Measurements from ENCODE around the gene AKR1C4. TPM values are rescaled to one million over a fixed set of nuclear protein-coding genes. Genes with fewer than 3 reads are reported as not detected.

AKR1C4 gene
- total RNA-seq, 2 donors from 2014 or later: not detected

- TF ChIP-seq CTCF (IDR thresholded peaks at IDR 0.05): no peak
- no peak for TF ChIP-seq POLR2A (IDR thresholded peaks at IDR 0.05)
- TF ChIP-seq POLR2AphosphoS5 (IDR thresholded peaks at IDR 0.05): no peak
- Histone ChIP-seq H3K36me3 (no peaks in the 10 kb centered on the region), H3K27me3 (replicated peaks; ENCODE audit: insufficient read depth) (no peaks in the 10 kb centered on the region), H3K27ac (no peak overlapping the region), H3K4me1 (replicated peaks) (no peaks in the 10 kb centered on the region), H3K9me3 (no peaks in the 10 kb centered on the region), H3K4me3 (no peak overlapping the region)
- DNase-seq (ENCODE audit: low spot score): no peak
- 61% methylated on average over 3 of the region's 3 CpGs for WGBS
- intact Hi-C loops (cut with DNase I): no loop called here
Observed at GRCh38 chr10:5260828-5261227, 64.2 kb downstream of the AKR1C4 start.

GRCh38 chr10:5265139-5265538 lies 68.5 kb downstream of the AKR1C4 start:
- no peaks in the 10 kb centered on the region for H3K4me1 ChIP-seq (replicated peaks)
- WGBS: 59% methylated on average over 1 of the region's 1 CpG
- TF ChIP-seq POLR2A (IDR thresholded peaks at IDR 0.05) (no peak), POLR2AphosphoS5 (IDR thresholded peaks at IDR 0.05) (no peak), CTCF (IDR thresholded peaks at IDR 0.05) (no peak)
- intact Hi-C loops (cut with DNase I): no loop called here
- no peaks in the 10 kb centered on the region for H3K27me3 ChIP-seq (replicated peaks; ENCODE audit: insufficient read depth)
- no peaks in the 10 kb centered on the region for H3K36me3 ChIP-seq
- H3K4me3 ChIP-seq: no peak overlapping the region
- no peak for DNase-seq (ENCODE audit: low spot score)
- H3K9me3 ChIP-seq: no peaks in the 10 kb centered on the region
- H3K27ac ChIP-seq: no peak overlapping the region

- H3K27ac ChIP-seq: no peak overlapping the region
- H3K4me3 ChIP-seq: no peak overlapping the region
- 59% methylated on average over 1 of the region's 1 CpG for WGBS
- TF ChIP-seq POLR2AphosphoS5 (IDR thresholded peaks at IDR 0.05) (no peak), CTCF (IDR thresholded peaks at IDR 0.05) (no peak), POLR2A (IDR thresholded peaks at IDR 0.05) (no peak)
- no peaks in the 10 kb centered on the region for H3K27me3 ChIP-seq (replicated peaks; ENCODE audit: insufficient read depth)
- H3K9me3 ChIP-seq: no peaks in the 10 kb centered on the region
- intact Hi-C loops (cut with DNase I): no loop called here
- H3K36me3 ChIP-seq: no peaks in the 10 kb centered on the region
- no peaks in the 10 kb centered on the region for H3K4me1 ChIP-seq (replicated peaks)
- no peak for DNase-seq (ENCODE audit: low spot score)
Observed at GRCh38 chr10:5266351-5266750, 69.7 kb downstream of the AKR1C4 start.

GRCh38 chr10:5266804-5267203 lies 70.2 kb downstream of the AKR1C4 start:
- H3K36me3 ChIP-seq: no peaks in the 10 kb centered on the region
- no peaks in the 10 kb centered on the region for H3K27me3 ChIP-seq (replicated peaks; ENCODE audit: insufficient read depth)
- H3K27ac ChIP-seq: no peak overlapping the region
- no peaks in the 10 kb centered on the region for H3K4me1 ChIP-seq (replicated peaks)
- 97% methylated on average over 1 of the region's 1 CpG for WGBS
- H3K9me3 ChIP-seq: no peaks in the 10 kb centered on the region
- H3K4me3 ChIP-seq: no peak overlapping the region
- intact Hi-C loops (cut with DNase I): no loop called here
- TF ChIP-seq POLR2A (IDR thresholded peaks at IDR 0.05) (no peak), CTCF (IDR thresholded peaks at IDR 0.05) (no peak), POLR2AphosphoS5 (IDR thresholded peaks at IDR 0.05) (no peak)
- no peak for DNase-seq (ENCODE audit: low spot score)

GRCh38 chr10:5268234-5268633 lies 71.6 kb downstream of the AKR1C4 start:
- no peak overlapping the region for H3K27ac ChIP-seq
- intact Hi-C loops (cut with DNase I): no loop called here

More at GRCh38 chr10:5268234-5268633, 71.6 kb downstream of the AKR1C4 start:
- Histone ChIP-seq H3K4me1 (replicated peaks) (no peaks in the 10 kb centered on the region), H3K36me3 (no peaks in the 10 kb centered on the region), H3K27me3 (replicated peaks; ENCODE audit: insufficient read depth) (no peaks in the 10 kb centered on the region), H3K4me3 (no peak overlapping the region), H3K9me3 (no peaks in the 10 kb centered on the region)
- DNase-seq (ENCODE audit: low spot score): no peak
- no peak for TF ChIP-seq POLR2AphosphoS5 (IDR thresholded peaks at IDR 0.05)
- no peak for TF ChIP-seq POLR2A (IDR thresholded peaks at IDR 0.05)
- TF ChIP-seq CTCF (IDR thresholded peaks at IDR 0.05): no peak

Other genes with a start within 250 kb of the AKR1C4 start
- 10 to 100 TPM in 1 of 2 donors, 1 to 10 TPM in 1; 7.4 to 18.7 TPM for gene AKR1C1, start 233.4 kb upstream of the AKR1C4 start, total RNA-seq
- 1 to 10 TPM; 6.4 to 8.2 TPM for gene AKR1C2, start 193.0 kb upstream of the AKR1C4 start, total RNA-seq
- 10 to 100 TPM in 1 of 2 donors, 1 to 10 TPM in 1; 6.5 to 12.8 TPM for gene AKR1C3, start 102.4 kb upstream of the AKR1C4 start, total RNA-seq
- not detected for gene AKR1C8, start 11.7 kb upstream of the AKR1C4 start, total RNA-seq
- gene UCN3, start 168.1 kb downstream of the AKR1C4 start, total RNA-seq: not detected
- 1 to 10 TPM in 1 of 2 donors, not detected in 1; 1.1 TPM for gene TUBAL3, start 208.0 kb downstream of the AKR1C4 start, total RNA-seq
- 10 to 100 TPM; 55.6 to 77.6 TPM for gene NET1, start 215.7 kb downstream of the AKR1C4 start, total RNA-seq